NB4 (cell line): ENCODE data around the gene GAL.

ENCODE experiments used
- CTCF ChIP-seq: IDR thresholded peaks from one replicate; pipeline ENCODE4 v1.5.1; 2012; ENCODE audit warnings: low read depth, low read length
- MAX ChIP-seq: IDR thresholded peaks from 2 replicates; pipeline ENCODE4 v1.6.1; 2011; ENCODE audit warnings: low read depth, low read length
- POLR2A ChIP-seq: IDR thresholded peaks from 2 replicates; pipeline ENCODE4 v1.6.1; 2011; ENCODE audit warnings: mild to moderate bottlenecking; ENCODE audit not compliant: insufficient read length; ENCODE audit errors: extremely low read depth

GRCh38 chr11:68680541-68681231 lies 3.7 kb upstream of the GAL start:
- TF ChIP-seq CTCF (no peak), MAX (no peak), POLR2A (no peak)
